K562 (cell line): ENCODE data around the gene ARRDC5. TPM values are rescaled to one million over a fixed set of nuclear protein-coding genes. Genes with fewer than 3 reads are reported as not detected.

Experiments used
- CEBPZ ChIP-seq: fragments of 150-350 bp; IDR thresholded peaks from 2 replicates; pipeline ENCODE4 v1.6.1; 2014; ENCODE audit warnings: low read depth, mild to moderate bottlenecking, low read length, borderline replicate concordance
- E2F5 ChIP-seq: sonication (generic); formaldehyde crosslinking; IDR thresholded peaks from 2 replicates; pipeline ENCODE4 v1.8.0; 2022; ENCODE audit warnings: mild to moderate bottlenecking, missing genetic modification reagents
- FOXP4 ChIP-seq: sonication (generic); formaldehyde crosslinking; IDR thresholded peaks from 2 replicates; pipeline ENCODE4 v1.8.0; 2022; ENCODE audit warnings: mild to moderate bottlenecking, missing genetic modification reagents, borderline replicate concordance
- RBM15 ChIP-seq: fragments of 200-400 bp; formaldehyde crosslinking; IDR thresholded peaks from 2 replicates; pipeline ENCODE4 v1.6.1; 2018; ENCODE audit warnings: mild to moderate bottlenecking, low read length, moderate library complexity; ENCODE audit not compliant: insufficient read depth
- SMARCA5 ChIP-seq: fragments of 450-650 bp; IDR thresholded peaks from 2 replicates; pipeline ENCODE4 v1.6.1; 2016
- STAT5A ChIP-seq: IDR thresholded peaks from 2 replicates; pipeline ENCODE4 v1.6.1; 2012; ENCODE audit warnings: low read length, inconsistent platforms, borderline replicate concordance
- ZC3H8 ChIP-seq: fragments of 450-650 bp; IDR thresholded peaks from 2 replicates; pipeline ENCODE4 v1.6.1; 2017
- ZNF121 ChIP-seq: sonication (generic); formaldehyde crosslinking; conservative IDR thresholded peaks from 2 replicates; pipeline ENCODE4 v1.8.0; 2022; ENCODE audit warnings: missing genetic modification reagents
- ZNF384 ChIP-seq: IDR thresholded peaks from 2 replicates; pipeline ENCODE4 v1.6.1; 2012; ENCODE audit warnings: low read depth, low read length, improper control_type of control experiment
- polyA plus RNA-seq, 8 experiments: library from polyadenylated mRNA; depleted of rRNA in 4 of 8; stranded (reverse) in 5 of 8; unstranded in 3 of 8; fragments of >200 nt; fragmentation: Nextera tagmentation in 2 of 8; fragmentation: Illumina TruSeq in 1 of 8; extraction: Ambion mirVana in 2 of 8; extraction: Trizol in 1 of 8; gene quantifications; 2 replicates each; pipeline versions ENCODE4 v1.2.1 to v1.2.3, GENCODE V29; 2011 to 2014; ENCODE audit warnings: inconsistent platforms in 1 of 8, missing spikeins in 1 of 8
- total RNA-seq, 7 experiments: library from RNA; depleted of rRNA in 6 of 7; stranded (reverse); fragments of >200 nt in 6 of 7; fragmentation: Illumina TruSeq in 2 of 7; extraction: Trizol in 2 of 7; gene quantifications; 2 replicates each; pipeline versions ENCODE4 v1.2.1 to v1.2.3, GENCODE V29; 2011 to 2021; ENCODE audit warnings: low replicate concordance in 1 of 7

ARRDC5 gene
- total and polyA plus RNA-seq, 9 of the 15 experiments (the other 6 are each of a cell fraction or from before 2014, with no cell fraction given): not detected

- TF ChIP-seq RBM15 (no peak), CEBPZ (no peak), STAT5A (no peak), SMARCA5 (no peak), FOXP4 (CRISPR knock-in tag) (no peak), ZNF384 (0 out of 2 replicates have a peak, but pooled peaks have one; percentile 26), ZNF121 (CRISPR knock-in tag) (peak; percentile 95), E2F5 (CRISPR knock-in tag) (no peak), ZC3H8 (no peak)
Measured at GRCh38 chr19:4852484-4852883, 50.2 kb downstream of the ARRDC5 start (continued).
